GM23248 (cell line): ENCODE measurements around the gene ADCY7. TPM values are rescaled to one million over a fixed set of nuclear protein-coding genes. Genes with fewer than 3 reads are reported as not detected.

Experiments
- DNase-seq: peaks from one replicate; pipeline ENCODE4 v3.0.0-alpha.2; 2015
- H2AFZ ChIP-seq: fragments of 200-600 bp; sonication (generic); 2 replicates; pipeline ENCODE4 v1.6.1; 2016; ENCODE audit warnings: antibody characterized with exemption
- H3F3A ChIP-seq: fragments of 200-600 bp; sonication (generic); 2 replicates; pipeline ENCODE4 v1.6.1; 2016; ENCODE audit warnings: mild to moderate bottlenecking, antibody characterized with exemption, mixed run types; ENCODE audit not compliant: insufficient read depth
- H3K27ac ChIP-seq: fragments of 200-600 bp; sonication (generic); 2 replicates; pipeline ENCODE4 v1.5.1; 2016; ENCODE audit warnings: mild to moderate bottlenecking
- H3K27me3 ChIP-seq: fragments of 200-600 bp; sonication (generic); replicated peaks from 2 replicates; pipeline ENCODE4 v1.6.1; 2016; ENCODE audit warnings: mild to moderate bottlenecking; ENCODE audit not compliant: insufficient read depth
- H3K36me3 ChIP-seq: fragments of 200-600 bp; sonication (generic); 2 replicates; pipeline ENCODE4 v1.6.1; 2016; ENCODE audit warnings: low read depth, mild to moderate bottlenecking
- H3K4me1 ChIP-seq: fragments of 200-600 bp; sonication (generic); 2 replicates; pipeline ENCODE4 v1.6.1; 2016; ENCODE audit warnings: mild to moderate bottlenecking; ENCODE audit not compliant: insufficient read depth
- H3K4me2 ChIP-seq: fragments of 200-600 bp; sonication (generic); one replicate; pipeline ENCODE4 v1.6.1; 2016; ENCODE audit warnings: mild to moderate bottlenecking; ENCODE audit not compliant: unreplicated experiment
- H3K4me3 ChIP-seq: fragments of 200-600 bp; sonication (generic); 2 replicates; pipeline ENCODE4 v1.5.1; 2016; ENCODE audit warnings: mild to moderate bottlenecking
- H3K79me2 ChIP-seq: fragments of 200-600 bp; sonication (generic); 2 replicates; pipeline ENCODE4 v1.6.1; 2016; ENCODE audit warnings: mild to moderate bottlenecking; ENCODE audit not compliant: insufficient read depth
- H3K9ac ChIP-seq: fragments of 200-600 bp; sonication (generic); 2 replicates; pipeline ENCODE4 v1.6.1; 2016; ENCODE audit warnings: mild to moderate bottlenecking
- H3K9me2 ChIP-seq: fragments of 200-600 bp; sonication (generic); 2 replicates; pipeline ENCODE4 v1.6.1; 2016; ENCODE audit warnings: mixed run types, mild to moderate bottlenecking, moderate library complexity; ENCODE audit not compliant: insufficient read depth
- H3K9me3 ChIP-seq: fragments of 200-600 bp; sonication (generic); one replicate; pipeline ENCODE4 v1.6.1; 2017; ENCODE audit warnings: low read depth
- H4K20me1 ChIP-seq: fragments of 200-600 bp; sonication (generic); 2 replicates; pipeline ENCODE4 v1.6.0; 2016; ENCODE audit not compliant: insufficient read depth
- EZH2 ChIP-seq: fragments of 200-600 bp; sonication (generic); IDR thresholded peaks from 2 replicates; pipeline ENCODE4 v1.6.1; 2018; ENCODE audit warnings: antibody characterized with exemption, mild to moderate bottlenecking; ENCODE audit not compliant: insufficient read depth, poor library complexity, severe bottlenecking
- EZH2phosphoT487 ChIP-seq: fragments of 200-600 bp; sonication (generic); IDR thresholded peaks from 2 replicates; pipeline ENCODE4 v1.6.1; 2018; ENCODE audit warnings: antibody characterized with exemption, moderate library complexity, mild to moderate bottlenecking, low read depth; ENCODE audit not compliant: insufficient read depth
- WGBS, 2 experiments: methylation state at CpG; one replicate each; pipeline ENCODE4 v1.1.6; 2015 to 2017; ENCODE audit warnings: low lambda C conversion rate in 2 of 2, low coverage in 1 of 2; ENCODE audit errors: missing lambda C conversion rate in 2 of 2; 5-methylcytosine and 5-hydroxymethylcytosine counted together
- in situ Hi-C: fragments of 300-500 bp; cut with MboI; formaldehyde crosslinking; loops from 2 replicates; pipeline ENCODE4 v1.15.0; 2020
- polyA plus RNA-seq: library from polyadenylated mRNA; unstranded; fragments of >200 nt; fragmentation: Nextera tagmentation; extraction: Ambion mirVana; gene quantifications from 2 replicates; pipeline ENCODE4 v1.2.1, GENCODE V29; 2016
- total RNA-seq: library from RNA; depleted of rRNA; stranded (reverse); fragments of >200 nt; shearing (Covaris generic); gene quantifications from 2 replicates; pipeline ENCODE4 v1.2.3, GENCODE V29; 2014

The ADCY7 gene
- total and polyA plus RNA-seq, 2 experiments from 2014 or later: 31.9 to 87.4 TPM

- in situ Hi-C loops: no loop called here
- no peak for DNase-seq
- Histone ChIP-seq H3F3A (peaks cover 21% of the 10 kb centered on the region), H3K9me3 (no peaks in the 10 kb centered on the region), H3K9me2 (no peaks in the 10 kb centered on the region), H2AFZ (peak overlapping the region; percentile 68), H3K27me3 (no peaks in the 10 kb centered on the region), H3K9ac (peak overlapping the region; percentile 87), H3K4me2 (peak overlapping the region; percentile 80), H3K4me3 (peak overlapping the region; percentile 76; the same call in 1 of the 2 replicates), H3K4me1 (peaks cover 17% of the 10 kb centered on the region), H3K36me3 (no peaks in the 10 kb centered on the region), H4K20me1 (no peaks in the 10 kb centered on the region), H3K79me2 (peaks cover 36% of the 10 kb centered on the region), H3K27ac (peak overlapping the region; percentile 73)
- 40 to 45% methylated on average over 27 to 33 of the region's 33 CpGs for WGBS, 2 experiments
- TF ChIP-seq EZH2: no peak
These were observed 21.6 kb upstream of the ADCY7 start for GRCh38 chr16:50244504-50245416.

GRCh38 chr16:50245417-50246298, 20.7 kb upstream of the ADCY7 start:
- 1% methylated on average over 30 to 31 of the region's 74 CpGs for WGBS, 2 experiments
- DNase-seq: peak; percentile 91
- Histone ChIP-seq H3K9me2 (no peaks in the 10 kb centered on the region), H3K9me3 (no peaks in the 10 kb centered on the region), H3K27ac (peak overlapping the region; percentile 73), H3K9ac (peak overlapping the region; percentile 90), H3K79me2 (peaks cover 41% of the 10 kb centered on the region), H4K20me1 (no peaks in the 10 kb centered on the region), H3K36me3 (no peaks in the 10 kb centered on the region), H3K4me2 (peak overlapping the region; percentile 89), H3F3A (peaks cover 18% of the 10 kb centered on the region), H3K4me1 (peaks cover 20% of the 10 kb centered on the region), H2AFZ (peak overlapping the region; percentile 72), H3K4me3 (peak overlapping the region; percentile 84), H3K27me3 (no peaks in the 10 kb centered on the region)
- TF ChIP-seq EZH2phosphoT487: no peak
- TF ChIP-seq EZH2: no peak
- in situ Hi-C loops: no loop called here

- in situ Hi-C loops: no loop called here
- DNase-seq: peak; percentile 43
- Histone ChIP-seq H3K4me3 (peak overlapping the region; percentile 84), H3K36me3 (no peaks in the 10 kb centered on the region), H3K27ac (no peak overlapping the region), H3F3A (peaks cover 16% of the 10 kb centered on the region), H3K79me2 (peaks cover 41% of the 10 kb centered on the region), H3K27me3 (no peaks in the 10 kb centered on the region), H4K20me1 (no peaks in the 10 kb centered on the region), H3K9me3 (no peaks in the 10 kb centered on the region), H3K4me2 (peak overlapping the region; percentile 89), H2AFZ (peak overlapping the region; percentile 72), H3K9ac (peak overlapping the region; percentile 90), H3K9me2 (no peaks in the 10 kb centered on the region), H3K4me1 (peaks cover 22% of the 10 kb centered on the region)
- 7 to 12% methylated on average over 31 to 40 of the region's 46 CpGs for WGBS, 2 experiments
- TF ChIP-seq EZH2: no peak
- TF ChIP-seq EZH2phosphoT487: no peak
These were observed 19.8 kb upstream of the ADCY7 start for GRCh38 chr16:50246299-50247122.
